Suppressor macrophage treated with lipopolysaccharide for 1 hour (primary cell): Measurements from ENCODE around the gene CYP2C18.
"Not testable (repeated sequence)": the region's sequence is repeated elsewhere in the genome, so short reads cannot be mapped to it uniquely, and the experiment has no call there.

ENCODE experiments used
- DNase-seq, 3 donors: peaks; one replicate each; pipeline ENCODE4 v3.0.0-alpha.2; 2020 to 2022

The CYP2C18 gene

DNA sequence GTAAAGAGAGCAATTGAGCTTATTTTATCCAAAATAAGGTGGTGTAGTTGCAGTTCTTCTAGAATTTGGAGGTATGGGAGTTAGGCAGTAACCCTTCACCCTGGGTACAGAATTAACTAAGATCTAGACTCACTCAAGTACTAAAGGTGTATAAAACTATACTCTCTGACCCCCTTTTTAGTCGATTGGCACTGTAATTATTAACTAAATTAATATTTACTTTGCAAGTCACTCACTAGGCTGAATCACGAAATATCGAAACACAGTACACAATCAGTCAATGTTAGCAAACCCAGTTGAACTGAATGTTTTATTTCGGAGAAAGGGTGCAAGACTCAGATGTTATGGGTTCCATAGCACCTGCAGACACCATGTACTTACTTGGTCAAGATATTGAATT, 64.3 kb downstream of the CYP2C18 start:
- no peak for DNase-seq

GRCh38 chr10:94757916-94758315, 74.4 kb downstream of the CYP2C18 start:
- DNase-seq = no peak

- no peak for DNase-seq
Measured at GRCh38 chr10:94760586-94761178, 77.2 kb downstream of the CYP2C18 start.

DNA sequence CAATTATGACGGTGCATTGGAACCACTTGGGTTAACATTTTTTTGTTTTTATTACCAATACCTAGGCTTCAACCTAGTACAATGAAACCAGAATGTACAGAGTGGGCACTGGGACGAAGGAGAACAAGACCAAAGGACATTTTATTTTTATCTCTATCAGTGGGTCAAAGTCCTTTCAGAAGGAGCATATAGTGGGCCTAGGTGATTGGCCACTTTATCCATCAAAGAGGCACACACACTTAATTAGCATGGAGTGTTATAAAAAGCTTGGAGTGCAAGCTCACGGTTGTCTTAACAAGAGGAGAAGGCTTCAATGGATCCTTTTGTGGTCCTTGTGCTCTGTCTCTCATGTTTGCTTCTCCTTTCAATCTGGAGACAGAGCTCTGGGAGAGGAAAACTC, 78.9 kb downstream of the CYP2C18 start, which contains the start of gene CYP2C19:
Gene CYP2C19 (plus strand): TSS at position 289 of the 400 bp plus-strand sequence. CDS start 25 bp downstream, at position 314.
- no peak for DNase-seq

GRCh38 chr10:94775425-94775824, 91.9 kb downstream of the CYP2C18 start:
- DNase-seq = not testable (repeated sequence)

DNA sequence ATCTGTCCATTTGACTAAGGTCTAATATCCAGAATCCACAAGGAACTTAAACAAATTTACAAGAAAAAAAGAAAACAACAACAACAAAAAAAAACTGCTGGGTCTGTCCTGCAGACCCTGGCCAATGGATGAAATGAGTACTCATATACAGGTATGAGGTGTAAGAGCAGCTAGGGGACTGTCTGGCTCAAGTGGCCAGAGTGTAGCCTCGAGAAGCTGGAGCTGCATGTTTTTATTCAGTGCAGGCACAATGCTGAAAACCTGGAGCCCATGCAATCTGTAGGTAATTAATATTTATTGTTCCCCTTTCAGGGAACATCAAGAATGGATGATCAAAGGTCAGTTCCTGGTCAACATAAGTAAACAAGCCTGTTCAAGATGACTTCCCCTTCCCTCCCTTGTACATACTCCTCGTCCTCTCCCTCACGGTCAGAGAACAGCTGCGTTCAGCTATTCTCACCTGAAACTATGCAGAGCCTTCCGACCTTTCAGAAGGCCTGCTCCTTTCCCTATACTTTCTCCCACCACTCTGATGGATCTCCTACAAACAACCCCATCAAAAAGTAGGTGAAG, 94.4 kb downstream of the CYP2C18 start:
- no peak for DNase-seq

- no peak for DNase-seq
Measured at GRCh38 chr10:94780844-94781243, 97.3 kb downstream of the CYP2C18 start.

GRCh38 chr10:94784256-94784655, 100.7 kb downstream of the CYP2C18 start:
- no peak for DNase-seq

- DNase-seq = no peak
Measured at GRCh38 chr10:94785211-94785610, 101.7 kb downstream of the CYP2C18 start.
